ENCODE data around the gene TOM1L2.

Gene TOM1L2

DNA sequence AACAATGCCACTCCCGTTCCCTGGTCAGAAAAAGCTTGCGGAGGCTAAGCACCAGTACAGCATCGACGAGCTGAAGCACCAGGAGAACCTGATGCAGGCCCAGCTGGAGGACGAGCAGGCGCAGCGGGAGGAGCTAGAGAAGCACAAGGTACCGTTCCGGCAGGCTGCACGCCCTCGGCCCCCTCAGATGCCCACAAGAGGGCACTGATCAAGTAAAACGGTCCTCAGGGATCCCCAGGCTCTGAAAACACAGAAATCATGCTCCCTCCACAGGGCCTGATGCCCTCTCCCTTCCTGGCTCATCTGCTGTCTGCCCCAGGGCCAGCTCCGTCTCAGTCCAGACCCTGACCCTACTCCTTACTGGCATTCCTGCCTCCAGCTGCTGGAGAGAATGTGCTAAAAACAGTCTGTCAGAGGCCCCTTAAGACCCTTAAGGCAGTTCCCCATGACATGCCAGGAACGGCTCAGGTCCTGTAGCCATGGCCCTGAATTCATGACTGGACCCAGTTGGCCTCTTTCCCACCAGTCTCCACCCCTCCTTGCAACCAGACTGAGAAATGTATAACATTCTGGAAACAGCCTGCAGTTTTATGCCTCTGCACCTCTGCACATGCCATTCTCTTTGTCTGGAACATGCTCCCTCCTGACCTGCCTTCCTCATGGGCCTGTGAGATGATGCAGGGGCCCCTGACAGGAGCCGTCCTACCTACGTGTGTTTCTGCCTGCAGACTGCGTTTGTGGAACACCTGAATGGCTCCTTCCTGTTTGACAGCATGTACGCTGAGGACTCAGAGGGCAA, 22.3 kb upstream of the TOM1L2 start:
- DNase-seq = peak; percentile 50

DNA sequence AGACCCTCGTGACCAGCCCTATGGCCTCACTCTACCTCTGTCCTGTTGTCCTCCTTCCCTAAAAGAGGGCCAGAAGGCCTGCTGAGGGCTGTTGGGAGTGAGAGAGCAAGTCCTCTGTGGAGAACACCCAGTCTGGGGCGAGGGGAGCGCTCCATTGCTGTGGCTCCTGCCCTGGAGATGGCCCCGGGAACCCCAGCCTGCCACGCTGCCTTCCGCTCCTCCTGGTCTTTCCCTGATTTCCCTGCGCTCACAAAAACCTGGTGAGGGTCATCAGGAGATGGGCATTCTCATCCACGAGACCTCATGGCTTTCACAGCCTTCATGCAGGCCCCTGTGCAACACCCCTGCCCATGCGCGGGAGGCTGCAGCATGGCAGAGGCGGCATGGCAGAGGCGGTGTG, 21.7 kb upstream of the TOM1L2 start:
- no peak for DNase-seq

DNA sequence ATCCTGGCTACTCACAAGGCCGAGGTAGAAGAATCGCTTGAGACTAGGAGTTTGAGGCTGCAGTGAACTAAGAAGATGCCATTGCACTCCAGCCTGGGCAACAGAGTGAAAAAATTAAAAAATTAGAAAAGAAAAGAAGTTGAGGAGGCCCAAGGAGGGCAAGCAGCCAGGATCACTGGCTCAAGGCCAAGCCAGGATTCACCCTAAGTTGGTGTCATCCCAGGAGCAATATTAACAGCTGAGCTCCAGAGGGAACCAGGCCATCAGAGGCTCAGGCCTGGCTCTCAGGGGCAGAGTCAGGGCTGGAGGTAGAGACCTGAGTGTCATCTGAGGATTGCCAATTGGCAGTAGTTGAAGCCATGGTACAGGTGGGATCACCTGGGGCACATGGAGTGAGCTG, 21.2 kb upstream of the TOM1L2 start:
- DNase-seq = no peak

GRCh38 chr17:17990282-17990681, 18.1 kb upstream of the TOM1L2 start:
- peak; percentile 11 for DNase-seq

- no peak for DNase-seq
Observed at GRCh38 chr17:17989618-17990017, 17.4 kb upstream of the TOM1L2 start.

DNA sequence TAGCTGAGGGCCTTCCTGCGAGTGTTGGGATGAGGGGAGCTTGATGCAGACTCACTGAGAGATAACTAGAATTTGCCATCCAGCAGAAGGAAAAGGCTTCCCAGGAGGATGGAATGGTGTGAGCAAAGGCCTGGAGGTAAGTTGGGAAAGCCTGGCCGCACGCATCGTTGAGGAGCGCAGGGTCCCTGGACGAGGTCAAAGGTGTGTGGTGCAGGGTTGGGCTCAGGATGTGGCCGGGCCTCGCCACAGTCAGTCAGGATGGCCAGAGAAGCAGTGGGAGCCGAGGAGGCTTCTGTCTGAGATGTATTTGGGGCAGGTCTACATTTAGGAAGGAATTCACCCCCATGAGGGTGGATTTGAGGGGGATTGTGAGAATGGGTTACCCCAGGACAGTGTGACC, 16.9 kb upstream of the TOM1L2 start:
- DNase-seq = no peak

- peak; percentile 7 for DNase-seq
Observed at GRCh38 chr17:17988427-17988945, 16.3 kb upstream of the TOM1L2 start.

DNA sequence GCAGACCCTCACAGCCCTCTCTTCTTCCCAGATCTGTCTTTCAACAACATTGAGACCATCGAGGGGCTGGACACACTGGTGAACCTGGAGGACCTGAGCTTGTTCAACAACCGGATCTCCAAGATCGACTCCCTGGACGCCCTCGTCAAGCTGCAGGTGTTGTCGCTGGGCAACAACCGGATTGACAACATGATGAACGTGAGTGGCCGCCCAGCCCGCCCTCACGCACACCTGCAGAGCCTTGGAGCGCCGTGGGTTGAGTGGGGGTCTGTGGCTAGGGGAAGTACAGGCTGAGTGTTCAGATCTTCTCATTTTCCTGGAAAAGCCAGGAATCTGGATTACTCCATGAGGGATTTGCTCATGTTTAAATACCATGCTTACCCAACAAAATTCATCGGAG, 15.7 kb upstream of the TOM1L2 start:
- peak; percentile 61 for DNase-seq

DNA sequence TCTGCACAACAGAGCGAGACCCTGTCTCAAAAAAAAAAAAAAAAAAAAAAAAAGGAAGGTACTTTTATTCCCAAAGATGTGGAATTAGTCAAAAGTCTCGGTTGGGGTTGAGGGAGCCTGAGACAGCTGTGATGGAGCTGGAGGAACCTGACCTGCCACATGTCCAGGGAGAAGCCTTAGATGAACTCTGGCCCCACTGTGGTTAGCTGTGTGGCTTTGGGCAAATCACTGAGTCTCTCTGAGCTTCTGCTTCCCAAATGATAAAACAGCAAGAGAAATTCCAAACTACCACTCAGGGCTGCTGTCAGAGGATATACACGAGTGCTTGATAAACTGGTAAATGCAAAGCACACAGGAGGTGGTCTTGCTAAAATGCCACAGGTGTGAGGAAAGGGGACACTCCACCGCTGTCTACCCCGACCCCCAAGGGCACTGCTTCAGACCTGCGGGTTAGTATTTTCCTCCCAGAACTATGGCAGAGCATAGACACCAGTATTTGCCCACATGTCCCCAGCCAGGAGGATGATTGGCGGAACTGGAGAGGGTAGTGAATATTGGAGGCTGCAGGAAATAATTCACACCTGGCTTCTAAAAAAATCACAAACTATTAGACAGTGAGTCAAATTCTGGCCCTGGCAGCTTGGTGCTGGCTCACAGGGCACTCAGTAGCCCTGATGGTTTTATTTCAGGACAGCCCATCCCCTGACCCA, 15.1 kb upstream of the TOM1L2 start:
- no peak for DNase-seq

- DNase-seq = peak; percentile 25
Observed at GRCh38 chr17:17985555-17985954, 13.4 kb upstream of the TOM1L2 start.

DNA sequence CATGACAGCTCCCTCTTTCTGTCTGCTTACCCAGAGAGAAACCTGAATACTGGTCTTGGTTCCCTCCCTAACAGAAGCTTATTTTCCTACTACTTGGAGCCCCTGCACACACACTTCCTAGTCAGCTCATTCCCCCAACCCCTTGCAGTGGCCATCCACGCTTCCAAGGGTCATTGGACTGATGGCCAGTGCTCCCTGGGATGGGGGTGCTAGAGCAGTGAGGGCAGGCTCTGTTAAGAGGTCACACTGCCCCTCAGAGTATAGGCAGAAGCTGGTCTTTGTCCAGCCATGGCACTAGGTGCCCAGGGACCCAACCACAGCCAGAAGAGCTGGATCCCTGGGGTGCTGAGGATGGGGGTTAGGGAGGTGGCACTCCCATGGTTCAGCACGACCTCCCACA, 13.0 kb upstream of the TOM1L2 start:
- DNase-seq = no peak

DNA sequence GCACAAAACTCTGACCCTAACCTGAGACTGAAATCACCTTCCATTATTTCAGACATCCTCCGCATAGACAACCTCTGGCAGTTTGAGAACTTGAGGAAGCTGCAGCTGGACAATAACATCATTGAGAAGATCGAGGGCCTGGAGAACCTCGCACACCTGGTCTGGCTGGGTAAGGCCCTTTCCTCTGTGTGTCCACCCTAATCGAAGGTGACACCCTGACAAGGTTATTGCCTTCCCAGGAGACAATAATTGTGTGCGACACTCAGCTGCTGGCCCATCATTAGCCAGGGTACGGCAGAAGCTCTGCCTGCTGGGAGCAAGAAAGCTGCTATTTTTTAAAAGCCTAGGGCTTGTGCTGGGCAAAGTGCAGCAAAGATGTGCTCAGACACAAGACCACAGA, 11.6 kb upstream of the TOM1L2 start:
- no peak for DNase-seq

GRCh38 chr17:17983376-17983775, 11.2 kb upstream of the TOM1L2 start:
- no peak for DNase-seq

DNA sequence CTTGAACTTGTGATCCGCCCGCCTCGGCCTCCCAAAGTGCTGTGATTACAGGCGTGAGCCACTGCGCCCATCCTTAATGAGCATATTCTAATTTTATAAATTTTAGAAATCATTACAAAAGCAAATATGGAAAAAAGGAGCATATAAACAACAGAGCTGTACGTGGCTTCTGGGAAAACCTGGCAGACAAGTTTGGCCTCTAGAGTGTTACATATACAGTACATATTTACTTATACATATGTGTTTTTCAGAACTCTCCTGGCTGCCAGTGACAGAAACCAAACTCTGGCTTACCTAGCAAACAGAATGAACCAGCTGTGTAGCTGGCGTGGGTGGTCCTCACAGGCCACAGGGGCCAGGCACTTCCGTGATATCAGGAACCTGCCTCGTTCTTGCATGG, 10.6 kb upstream of the TOM1L2 start:
- no peak for DNase-seq

DNA sequence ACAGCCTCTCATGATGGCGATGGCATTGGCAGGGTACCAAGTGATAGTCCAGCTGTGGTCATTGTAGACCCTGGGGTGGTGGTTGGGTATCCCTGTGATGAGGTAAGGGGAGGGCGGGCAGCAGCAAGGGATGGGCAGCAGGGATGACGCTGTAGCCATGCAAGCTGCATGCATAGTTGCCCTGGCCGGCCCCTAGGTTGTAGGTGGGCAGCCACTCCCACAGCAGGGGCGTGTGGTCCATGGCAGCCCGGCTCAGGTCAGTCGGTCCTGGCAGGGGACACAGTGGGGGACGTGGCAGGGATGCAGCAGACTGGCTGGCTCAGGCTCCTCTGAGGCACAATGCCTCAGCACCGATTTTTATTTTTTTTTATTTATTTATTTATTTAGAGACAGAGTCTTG, 9.1 kb upstream of the TOM1L2 start:
- DNase-seq = no peak

GRCh38 chr17:17979778-17980177, 7.6 kb upstream of the TOM1L2 start:
- no peak for DNase-seq

GRCh38 chr17:17978481-17979424, 6.6 kb upstream of the TOM1L2 start:
- no peak for DNase-seq

DNA sequence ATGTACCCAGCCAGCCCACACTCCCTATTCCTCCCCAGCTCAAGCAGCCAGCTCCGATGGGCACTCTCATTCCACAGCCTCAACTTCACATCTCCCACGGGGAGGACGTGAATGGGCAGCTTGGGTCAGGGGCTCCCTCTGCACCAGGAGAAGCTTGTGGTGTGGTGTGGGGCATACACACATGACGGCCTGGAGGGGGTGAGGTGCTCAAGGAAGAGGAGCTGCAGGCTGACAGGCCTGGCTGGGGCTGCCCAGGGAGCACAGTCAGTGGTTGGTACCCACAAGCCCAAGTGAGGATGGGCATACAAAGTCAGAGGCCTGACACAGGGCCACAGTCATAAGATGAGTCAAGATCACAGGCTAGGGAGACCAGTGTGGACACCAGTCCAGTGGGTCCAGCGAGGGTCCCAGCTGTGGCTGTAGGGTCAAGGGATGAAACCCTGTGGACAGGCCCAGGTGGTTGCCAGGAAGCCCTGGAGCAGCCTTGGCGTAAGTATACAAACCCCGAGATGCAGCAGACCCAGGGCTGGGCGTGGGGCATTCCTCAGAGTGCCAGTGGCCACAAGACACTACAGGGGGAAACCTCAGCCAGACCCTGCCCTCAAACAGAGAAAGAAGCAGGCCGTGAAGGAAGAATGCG, 4.9 kb upstream of the TOM1L2 start:
- DNase-seq = no peak

GRCh38 chr17:17975436-17975835, 3.2 kb upstream of the TOM1L2 start:
- DNase-seq = no peak

- DNase-seq = no peak
Observed at GRCh38 chr17:17972952-17973254, 703 bp upstream of the TOM1L2 start.

- peak; percentile 31 for DNase-seq
Observed at GRCh38 chr17:17971431-17972125, 622 bp downstream of the TOM1L2 start.
